K562 (cell line): ENCODE results near the gene RHOF. TPM values are rescaled to one million over a fixed set of nuclear protein-coding genes. Genes with fewer than 3 reads are reported as not detected.

Experiments used
- ATAC-seq: fragments of 200-7000 bp; cut with Tn5 transposase; 3 replicates; pipeline ENCODE4 v1.9.1; 2020; ENCODE audit warnings: moderate library complexity
- BruUV-seq: library from RNA; stranded (reverse); fragments of 400-500 nt; replicated peaks from 2 replicates; lab custom pipeline; 2021; lab: Mats Ljungman, UMichigan
- CTCF ChIA-PET: fragments of 300-600 bp; formaldehyde crosslinking; extraction: SDS; loops from one replicate; lab custom pipeline; 2021; ENCODE audit warnings: low intra/inter-chr PET ratio; lab: Yijun Ruan, JAX
- POLR2A ChIA-PET: fragments of 300-600, 350-650 bp; sonication (Branson Sonifier 250); formaldehyde crosslinking; extraction: SDS; loops from one replicate; lab custom pipeline; 2021; ENCODE audit warnings: antibody characterized with exemption, inconsistent platforms; lab: Yijun Ruan, JAX
- DNase-seq, 4 experiments: peaks; one replicate each; pipeline versions ENCODE4 v3.0.0 to v3.0.0-alpha.2; 2011 to 2018; ENCODE audit warnings: low spot score in 3 of 4, mixed read lengths in 3 of 4; ENCODE audit errors: extremely low read depth in 1 of 4
- FAIRE-seq: peaks from 2 replicates; lab custom pipeline; 2011; peaks lifted over from hg19 to GRCh38; lab: Jason Lieb, UNC
- H2AFZ ChIP-seq: 2 replicates; pipeline ENCODE4 v1.6.0; 2011; ENCODE audit warnings: low read depth, low read length, control low read depth, inconsistent platforms
- H3K27ac ChIP-seq: fragments of 200-600 bp; 3 replicates; pipeline ENCODE4 v1.8.0; 2011; ENCODE audit warnings: low read depth, mild to moderate bottlenecking, control low read depth, inconsistent platforms, low read length, moderate library complexity, mixed read lengths; ENCODE audit errors: extremely low read depth
- H3K27me3 ChIP-seq, 2 experiments: fragments of 300-600 bp in 1 of 2; 2 replicates in 1 of 2; 3 replicates in 1 of 2; pipeline versions ENCODE4 v1.6.0 to v1.8.0; 2011; ENCODE audit warnings: inconsistent platforms in 2 of 2, low read length in 2 of 2, mild to moderate bottlenecking in 1 of 2, mixed read lengths in 1 of 2, moderate library complexity in 1 of 2; ENCODE audit not compliant: control insufficient read depth in 2 of 2, insufficient read depth in 2 of 2
- H3K36me3 ChIP-seq: fragments of 300-600 bp; 3 replicates; pipeline ENCODE4 v1.8.0; 2011; ENCODE audit warnings: mild to moderate bottlenecking, low read length, inconsistent platforms; ENCODE audit not compliant: control insufficient read depth, insufficient read depth
- H3K4me1 ChIP-seq, 2 experiments: fragments of 200-600 bp in 1 of 2; replicated peaks in 1 of 2; 2 replicates in 1 of 2; 3 replicates in 1 of 2; pipeline versions ENCODE4 v1.5.1 to v1.8.0; 2011; ENCODE audit warnings: inconsistent platforms in 2 of 2, low read length in 2 of 2, mild to moderate bottlenecking in 1 of 2, mixed read lengths in 1 of 2, moderate library complexity in 1 of 2; ENCODE audit not compliant: control insufficient read depth in 2 of 2, insufficient read depth in 2 of 2
- H3K4me2 ChIP-seq: 2 replicates; pipeline ENCODE4 v1.6.1; 2011; ENCODE audit warnings: low read length, control low read depth, inconsistent platforms, mixed read lengths; ENCODE audit not compliant: insufficient read depth
- H3K4me3 ChIP-seq: fragments of 200-600 bp; sonication (generic), shearing (Covaris generic); 2 replicates; pipeline ENCODE4 v1.5.1; 2016; ENCODE audit warnings: control low read depth, inconsistent platforms
- H3K79me2 ChIP-seq: fragments of 200-600 bp; 3 replicates; pipeline ENCODE4 v1.8.0; 2011; ENCODE audit warnings: low read length, inconsistent platforms; ENCODE audit not compliant: control insufficient read depth, insufficient read depth
- H3K9ac ChIP-seq, 2 experiments: 2 replicates each; pipeline versions ENCODE4 v1.6.0 to v1.6.1; 2011; ENCODE audit warnings: low read depth in 2 of 2, low read length in 2 of 2, control low read depth in 1 of 2, inconsistent platforms in 1 of 2, mild to moderate bottlenecking in 1 of 2, mixed read lengths in 1 of 2; ENCODE audit not compliant: insufficient read depth in 1 of 2
- H3K9me1 ChIP-seq: one replicate; pipeline ENCODE4 v1.6.0; 2011; ENCODE audit warnings: inconsistent platforms, mild to moderate bottlenecking, low read length, moderate library complexity; ENCODE audit not compliant: control insufficient read depth, insufficient read depth
- H3K9me3 ChIP-seq: replicated peaks from 2 replicates; pipeline ENCODE4 v1.5.1; 2011; ENCODE audit warnings: low read depth, low read length, inconsistent platforms; ENCODE audit not compliant: control insufficient read depth, insufficient read depth
- H4K20me1 ChIP-seq: replicated peaks from 2 replicates; pipeline ENCODE4 v1.6.1; 2011; ENCODE audit warnings: low read length, inconsistent platforms, mixed read lengths; ENCODE audit not compliant: control insufficient read depth, insufficient read depth
- ADNP ChIP-seq: fragments of 200-800 bp; sonication (Bioruptor generic); IDR thresholded peaks from 2 replicates; pipeline ENCODE4 v1.6.1; 2016; ENCODE audit warnings: missing genetic modification characterization, missing compliant biosample characterization
- BCLAF1 ChIP-seq, 2 experiments: fragments of 450-650 bp in 1 of 2; IDR thresholded peaks; 2 replicates each; pipeline ENCODE4 v1.6.1; 2011 to 2017; ENCODE audit warnings: low read depth in 2 of 2, antibody characterized with exemption in 1 of 2, borderline replicate concordance in 1 of 2, low read length in 1 of 2, mild to moderate bottlenecking in 1 of 2, mixed read lengths in 1 of 2; ENCODE audit not compliant: control insufficient read depth in 1 of 2
- CEBPG ChIP-seq, 3 experiments: fragments of 200-800 bp in 1 of 3; sonication (Bioruptor generic) in 1 of 3; sonication (generic) in 1 of 3; formaldehyde crosslinking in 1 of 3; IDR thresholded peaks in 2 of 3; conservative IDR thresholded peaks in 1 of 3; 2 replicates each; pipeline versions ENCODE4 v1.6.1 to v1.8.0; 2016 to 2022; ENCODE audit warnings: missing compliant biosample characterization in 2 of 3, missing genetic modification characterization in 2 of 3, mild to moderate bottlenecking in 1 of 3, missing genetic modification reagents in 1 of 3
- COPS2 ChIP-seq: fragments of 450-650 bp; conservative IDR thresholded peaks from 2 replicates; pipeline ENCODE4 v1.6.1; 2016; ENCODE audit warnings: mild to moderate bottlenecking, moderate library complexity
- CTBP1 ChIP-seq: fragments of 450-650 bp; IDR thresholded peaks from 2 replicates; pipeline ENCODE4 v1.6.1; 2016; ENCODE audit warnings: borderline replicate concordance
- GABPB1 ChIP-seq: sonication (generic); formaldehyde crosslinking; IDR thresholded peaks from 2 replicates; pipeline ENCODE4 v1.8.0; 2022; ENCODE audit warnings: mild to moderate bottlenecking, missing genetic modification reagents
- HNRNPK ChIP-seq: fragments of 200-400 bp; formaldehyde crosslinking; IDR thresholded peaks from one replicate; pipeline ENCODE4 v1.6.1; 2018; ENCODE audit warnings: mild to moderate bottlenecking, low read depth, low read length; ENCODE audit not compliant: poor library complexity, severe bottlenecking
- MCM7 ChIP-seq, 2 experiments: fragments of 450-650 bp; IDR thresholded peaks; 2 replicates each; pipeline ENCODE4 v1.6.1; 2016 to 2018
- NRF1 ChIP-seq, 2 experiments: fragments of 450-650 bp; IDR thresholded peaks in 1 of 2; conservative IDR thresholded peaks in 1 of 2; 2 replicates each; pipeline ENCODE4 v1.6.1; 2014; ENCODE audit warnings: mild to moderate bottlenecking in 2 of 2
- PTTG1 ChIP-seq: fragments of 450-650 bp; IDR thresholded peaks from 2 replicates; pipeline ENCODE4 v1.6.1; 2016; ENCODE audit warnings: low read depth, mild to moderate bottlenecking, missing genetic modification characterization, missing compliant biosample characterization
- TAF15 ChIP-seq: fragments of 200-400 bp; formaldehyde crosslinking; IDR thresholded peaks from 2 replicates; pipeline ENCODE4 v1.6.1; 2017; ENCODE audit warnings: mild to moderate bottlenecking, low read depth, low read length, moderate library complexity
- TRIM28 ChIP-seq: fragments of 450-650 bp; IDR thresholded peaks from 2 replicates; pipeline ENCODE4 v1.6.1; 2017
- ZBTB1 ChIP-seq: sonication (generic); formaldehyde crosslinking; IDR thresholded peaks from 2 replicates; pipeline ENCODE4 v1.8.1; 2023; ENCODE audit warnings: missing genetic modification reagents, low read depth, mild to moderate bottlenecking, borderline replicate concordance
- ZBTB8A ChIP-seq: fragments of 450-650 bp; IDR thresholded peaks from 2 replicates; pipeline ENCODE4 v1.6.1; 2018; ENCODE audit warnings: mild to moderate bottlenecking, moderate library complexity; ENCODE audit not compliant: partially characterized antibody
- ZKSCAN1 ChIP-seq: fragments of 150-350 bp; IDR thresholded peaks from 2 replicates; pipeline ENCODE4 v1.6.1; 2016; ENCODE audit warnings: low read depth, low read length
- ZNF253 ChIP-seq: fragments of 250-450 bp; sonication (Bioruptor Pico); conservative IDR thresholded peaks from 2 replicates; pipeline ENCODE4 v1.6.1; 2021; ENCODE audit warnings: mild to moderate bottlenecking
- ZNF408 ChIP-seq: fragments of 250-450 bp; sonication (Bioruptor Pico); IDR thresholded peaks from 2 replicates; pipeline ENCODE4 v1.4.0; 2020; ENCODE audit warnings: low read depth, mild to moderate bottlenecking, moderate library complexity
- ZNF584 ChIP-seq: fragments of 200-800 bp; sonication (Bioruptor generic); IDR thresholded peaks from 2 replicates; pipeline ENCODE4 v1.6.1; 2016; ENCODE audit warnings: low read depth, mild to moderate bottlenecking, missing genetic modification characterization, missing compliant biosample characterization
- WGBS: fragments of 100-300 bp; shearing (Covaris generic); methylation state at CpG from one replicate; pipeline ENCODE4 v1.1.6; 2016; ENCODE audit warnings: low coverage, mixed read lengths; ENCODE audit not compliant: insufficient coverage; ENCODE audit errors: missing lambda C conversion rate; 5-methylcytosine and 5-hydroxymethylcytosine counted together
- in situ Hi-C: fragments of 300-500 bp; cut with MboI; formaldehyde crosslinking; loops from 4 replicates; pipeline ENCODE4 v1.15.0; 2018; ENCODE audit warnings: inconsistent platforms, mixed read lengths
- intact Hi-C: fragments of 100-400 bp; cut with micrococcal nuclease; formaldehyde crosslinking; loops from 2 replicates; pipeline ENCODE4 v1.14.2; 2022
- polyA plus RNA-seq, 8 experiments: library from polyadenylated mRNA; depleted of rRNA in 4 of 8; stranded (reverse) in 5 of 8; unstranded in 3 of 8; fragments of >200 nt; fragmentation: Nextera tagmentation in 2 of 8; fragmentation: Illumina TruSeq in 1 of 8; extraction: Ambion mirVana in 2 of 8; extraction: Trizol in 1 of 8; gene quantifications; 2 replicates each; pipeline versions ENCODE4 v1.2.1 to v1.2.3, GENCODE V29; 2011 to 2014; ENCODE audit warnings: inconsistent platforms in 1 of 8, missing spikeins in 1 of 8
- total RNA-seq, 7 experiments: library from RNA; depleted of rRNA in 6 of 7; stranded (reverse); fragments of >200 nt in 6 of 7; fragmentation: Illumina TruSeq in 2 of 7; extraction: Trizol in 2 of 7; gene quantifications; 2 replicates each; pipeline versions ENCODE4 v1.2.1 to v1.2.3, GENCODE V29; 2011 to 2021; ENCODE audit warnings: low replicate concordance in 1 of 7

Gene RHOF
- total and polyA plus RNA-seq, 9 of the 15 experiments (the other 6 are each of a cell fraction or from before 2014, with no cell fraction given): 0.13 to 10.1 (median 4.0) TPM

GRCh38 chr12:121830134-121830533, 36.6 kb upstream of the RHOF start:
- in situ Hi-C loops: loop anchor here (25.0 kb wide), 1 partner anchor 1557 kb away; the partner anchor contains the start of gene KMT5A
- Histone ChIP-seq H3K36me3 (peaks cover 63% of the 10 kb centered on the region; the same call in 2 of the 3 replicates), H2AFZ (no peak overlapping the region), H3K27me3 (no peaks in the 10 kb centered on the region), H3K9me3 (no peaks in the 10 kb centered on the region), H3K27ac (no peak overlapping the region), H3K79me2 (no peaks in the 10 kb centered on the region), H4K20me1 (no peaks in the 10 kb centered on the region), H3K9ac (no peak overlapping the region), H3K9me1 (no peaks in the 10 kb centered on the region), H3K4me1 (peaks cover 0 to 24% of the 10 kb centered on the region in 2 experiments; a peak in 2 of 5 replicates), H3K4me2 (no peak overlapping the region), H3K4me3 (no peak overlapping the region)
- ATAC-seq (no peak), FAIRE-seq (no peak), DNase-seq (no peak)
- ChIA-PET POLR2A (interaction anchor here (0.6 kb wide), 1 partner anchor 23 kb away, joined by 4 read pairs; no protein-coding TSS in a partner anchor), CTCF (no interaction called here)
- BruUV-seq: no TSS peak
- 96% methylated on average over 9 of the region's 23 CpGs for WGBS
- intact Hi-C loops: no loop called here
- TF ChIP-seq HNRNPK (no peak), GABPB1 (no peak), ZNF253 (CRISPR knock-in tag) (no peak), ZNF408 (CRISPR knock-in tag) (no peak), ZKSCAN1 (no peak), TRIM28 (no peak), COPS2 (no peak), BCLAF1 (IDR thresholded peaks at IDR 0.05; ENCODE audit: borderline replicate concordance in 1 of 2, control insufficient read depth in 1 of 2, low read depth in 2 of 2, low read length in 1 of 2) (no peak), ZBTB1 (no peak), CEBPG (CRISPR knock-in tag; IDR thresholded peaks at IDR 0.05) (no peak), CEBPG (tag; conservative IDR thresholded peaks at IDR 0.05 in 1 of 2, IDR thresholded peaks at IDR 0.05 in 1 of 2) (no peak), CTBP1 (no peak), NRF1 (conservative IDR thresholded peaks at IDR 0.05 in 1 of 2, IDR thresholded peaks at IDR 0.05 in 1 of 2) (no peak), ZNF584 (CRISPR knock-in tag) (no peak), MCM7 (IDR thresholded peaks at IDR 0.05) (no peak), PTTG1 (tag) (no peak), ZBTB8A (no peak), ADNP (tag) (no peak), TAF15 (no peak)
